PC-9 (cell line): ENCODE results near the gene FERMT1. TPM values are rescaled to one million over a fixed set of nuclear protein-coding genes. Genes with fewer than 3 reads are reported as not detected.
A peak's percentile ranks its signal among the peaks of the same experiment; 100 is the strongest.

Experiments used
- BruUV-seq: library from RNA; stranded (reverse); fragments of 400-500 nt; replicated peaks from 2 replicates; lab custom pipeline; 2021; lab: Mats Ljungman, UMichigan
- CTCF ChIA-PET: fragments of 300-600 bp; sonication (Branson Sonifier 250); formaldehyde crosslinking; loops from one replicate; lab custom pipeline; 2022; ENCODE audit warnings: antibody characterized with exemption; lab: Charles Lee
- POLR2A ChIA-PET: fragments of 300-600 bp; sonication (Branson Sonifier 250); formaldehyde crosslinking; loops from one replicate; lab custom pipeline; 2022; ENCODE audit warnings: antibody characterized with exemption; ENCODE audit not compliant: unreplicated experiment; lab: Charles Lee
- DNase-seq, 2 experiments: peaks; one replicate each; pipeline versions ENCODE4 v3.0.0 to v3.0.0-alpha.2; 2015 to 2022; ENCODE audit warnings: mixed read lengths in 1 of 2
- H2AFZ ChIP-seq: fragments of 200-600 bp; sonication (generic); 2 replicates; pipeline ENCODE4 v1.8.1; 2017; ENCODE audit warnings: antibody characterized with exemption
- H3F3A ChIP-seq: fragments of 200-600 bp; sonication (generic); 2 replicates; pipeline ENCODE4 v1.8.1; 2017; ENCODE audit warnings: antibody characterized with exemption, mild to moderate bottlenecking, low read depth; ENCODE audit not compliant: insufficient read depth
- H3K27ac ChIP-seq: fragments of 200-600 bp; sonication (generic); 2 replicates; pipeline ENCODE4 v1.6.1; 2016; ENCODE audit warnings: mixed run types
- H3K27me3 ChIP-seq: fragments of 200-600 bp; sonication (generic); 2 replicates; pipeline ENCODE4 v1.6.1; 2016; ENCODE audit warnings: low read depth, mixed run types; ENCODE audit not compliant: insufficient read depth
- H3K36me3 ChIP-seq: fragments of 200-600 bp; sonication (generic); 2 replicates; pipeline ENCODE4 v1.6.1; 2016; ENCODE audit warnings: low read depth, mixed run types
- H3K4me1 ChIP-seq: fragments of 200-600 bp; sonication (generic); replicated peaks from 2 replicates; pipeline ENCODE4 v1.6.1; 2016; ENCODE audit warnings: mixed run types; ENCODE audit not compliant: insufficient read depth
- H3K4me2 ChIP-seq: fragments of 200-600 bp; sonication (generic); 2 replicates; pipeline ENCODE4 v1.6.1; 2017; ENCODE audit warnings: mixed run types
- H3K4me3 ChIP-seq: fragments of 200-600 bp; sonication (generic); 2 replicates; pipeline ENCODE4 v1.6.1; 2016; ENCODE audit warnings: mixed run types
- H3K79me2 ChIP-seq: fragments of 200-600 bp; sonication (generic); 2 replicates; pipeline ENCODE4 v1.6.1; 2017; ENCODE audit warnings: low read depth, mixed run types
- H3K9me2 ChIP-seq: fragments of 200-600 bp; sonication (generic); 2 replicates; pipeline ENCODE4 v1.8.1; 2017; ENCODE audit warnings: mild to moderate bottlenecking; ENCODE audit not compliant: insufficient read depth
- H3K9me3 ChIP-seq: fragments of 200-600 bp; sonication (generic); 2 replicates; pipeline ENCODE4 v1.8.1; 2016; ENCODE audit warnings: low read depth; ENCODE audit not compliant: insufficient read depth
- H4K20me1 ChIP-seq: fragments of 200-600 bp; sonication (generic); 2 replicates; pipeline ENCODE4 v1.8.1; 2017; ENCODE audit not compliant: insufficient read depth
- CTCF ChIP-seq: fragments of 200-600 bp; sonication (generic); conservative IDR thresholded peaks from 2 replicates; pipeline ENCODE4 v1.6.1; 2017; ENCODE audit warnings: mixed run types, antibody characterized with exemption, mild to moderate bottlenecking, moderate library complexity
- EZH2 ChIP-seq: fragments of 200-600 bp; sonication (generic); IDR thresholded peaks from 2 replicates; pipeline ENCODE4 v1.8.0; 2017; ENCODE audit warnings: antibody characterized with exemption, low read depth
- intact Hi-C: fragments of 100-400 bp; cut with micrococcal nuclease; formaldehyde crosslinking; loops from one replicate; pipeline ENCODE4 v1.10.0; 2022; ENCODE audit not compliant: unreplicated experiment
- total RNA-seq: library from RNA; stranded (reverse); gene quantifications from 2 replicates; pipeline ENCODE4 v1.2.3, GENCODE V29; 2021

The FERMT1 gene
- total RNA-seq, 1 experiment from 2014 or later, result 20.6 TPM

DNA sequence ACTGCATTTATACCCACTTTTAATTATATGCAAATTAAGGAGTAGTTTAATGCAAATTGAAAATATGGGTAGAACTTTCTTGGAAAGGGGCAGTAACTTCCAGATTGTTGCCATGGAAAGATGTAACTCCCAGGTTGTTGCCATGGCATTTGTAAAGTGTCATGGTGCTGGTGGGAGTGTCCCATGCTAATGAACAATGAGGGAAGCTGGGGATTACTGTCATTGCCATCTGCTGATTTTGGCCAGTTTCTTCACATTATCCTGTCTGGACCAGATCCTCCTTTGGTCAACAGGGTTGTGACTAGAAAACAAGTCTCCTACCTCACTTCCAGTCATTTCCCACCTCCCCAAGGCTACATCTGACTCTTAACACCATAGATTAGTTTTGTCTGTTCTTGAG, 45.4 kb upstream of the FERMT1 start:
- ChIA-PET POLR2A (no interaction called here), CTCF (no interaction called here)
- Histone ChIP-seq H3K36me3 (no peaks in the 10 kb centered on the region), H2AFZ (no peak overlapping the region), H3K4me3 (no peak overlapping the region), H3K4me1 (peaks cover 14% of the 10 kb centered on the region), H3K79me2 (no peaks in the 10 kb centered on the region), H3K9me3 (no peaks in the 10 kb centered on the region), H4K20me1 (no peaks in the 10 kb centered on the region), H3K4me2 (no peak overlapping the region), H3K27ac (no peak overlapping the region), H3F3A (peaks cover 9% of the 10 kb centered on the region; the same call in 1 of the 2 replicates), H3K27me3 (no peaks in the 10 kb centered on the region; the same call in 1 of the 2 replicates), H3K9me2 (no peaks in the 10 kb centered on the region)
- TF ChIP-seq CTCF (no peak), EZH2 (no peak)
- intact Hi-C loops, result no loop called here
- no peak for DNase-seq
- BruUV-seq, result no TSS peak

DNA sequence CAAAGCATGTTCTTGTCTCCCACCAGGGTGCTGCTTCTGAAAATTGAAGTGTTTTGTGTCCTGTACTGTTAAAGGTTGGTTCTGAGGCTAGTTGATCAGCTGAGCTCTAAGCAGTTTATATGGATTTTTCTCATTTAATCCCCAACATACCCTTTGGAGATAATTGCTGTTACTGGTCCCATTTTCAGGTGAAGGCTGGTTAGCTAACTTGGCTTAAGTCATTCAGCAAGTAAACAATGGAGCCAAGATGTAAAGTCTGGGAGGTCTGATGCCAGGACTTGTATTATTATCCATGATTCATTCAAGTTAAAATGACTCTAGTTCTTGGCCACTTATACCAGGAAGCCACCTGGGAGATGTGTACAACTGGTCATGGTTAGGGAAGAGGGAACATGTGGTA, 42.5 kb upstream of the FERMT1 start:
- POLR2A ChIA-PET, result no interaction called here
- no peaks in the 10 kb centered on the region for H3K9me3 ChIP-seq
- peaks cover 14% of the 10 kb centered on the region for H3K4me1 ChIP-seq
- H3K4me3 ChIP-seq, result no peak overlapping the region
- DNase-seq, result peak in 1 of 2 experiments; percentile 43
- H3K27me3 ChIP-seq, result no peaks in the 10 kb centered on the region
- intact Hi-C loops, result no loop called here
- peaks cover 9% of the 10 kb centered on the region; the same call in 1 of the 2 replicates for H3F3A ChIP-seq
- H3K4me2 ChIP-seq, result peak overlapping the region; percentile 45; the same call in 1 of the 2 replicates
- no TSS peak for BruUV-seq
- TF ChIP-seq CTCF (no peak), EZH2 (no peak)
- H3K9me2 ChIP-seq, result no peaks in the 10 kb centered on the region
- no peaks in the 10 kb centered on the region for H4K20me1 ChIP-seq
- no peaks in the 10 kb centered on the region for H3K36me3 ChIP-seq
- peak overlapping the region; percentile 3; the same call in 1 of the 2 replicates for H3K27ac ChIP-seq
- peak overlapping the region; percentile 71 for H2AFZ ChIP-seq
- H3K79me2 ChIP-seq, result no peaks in the 10 kb centered on the region
- CTCF ChIA-PET, result no interaction called here

DNA sequence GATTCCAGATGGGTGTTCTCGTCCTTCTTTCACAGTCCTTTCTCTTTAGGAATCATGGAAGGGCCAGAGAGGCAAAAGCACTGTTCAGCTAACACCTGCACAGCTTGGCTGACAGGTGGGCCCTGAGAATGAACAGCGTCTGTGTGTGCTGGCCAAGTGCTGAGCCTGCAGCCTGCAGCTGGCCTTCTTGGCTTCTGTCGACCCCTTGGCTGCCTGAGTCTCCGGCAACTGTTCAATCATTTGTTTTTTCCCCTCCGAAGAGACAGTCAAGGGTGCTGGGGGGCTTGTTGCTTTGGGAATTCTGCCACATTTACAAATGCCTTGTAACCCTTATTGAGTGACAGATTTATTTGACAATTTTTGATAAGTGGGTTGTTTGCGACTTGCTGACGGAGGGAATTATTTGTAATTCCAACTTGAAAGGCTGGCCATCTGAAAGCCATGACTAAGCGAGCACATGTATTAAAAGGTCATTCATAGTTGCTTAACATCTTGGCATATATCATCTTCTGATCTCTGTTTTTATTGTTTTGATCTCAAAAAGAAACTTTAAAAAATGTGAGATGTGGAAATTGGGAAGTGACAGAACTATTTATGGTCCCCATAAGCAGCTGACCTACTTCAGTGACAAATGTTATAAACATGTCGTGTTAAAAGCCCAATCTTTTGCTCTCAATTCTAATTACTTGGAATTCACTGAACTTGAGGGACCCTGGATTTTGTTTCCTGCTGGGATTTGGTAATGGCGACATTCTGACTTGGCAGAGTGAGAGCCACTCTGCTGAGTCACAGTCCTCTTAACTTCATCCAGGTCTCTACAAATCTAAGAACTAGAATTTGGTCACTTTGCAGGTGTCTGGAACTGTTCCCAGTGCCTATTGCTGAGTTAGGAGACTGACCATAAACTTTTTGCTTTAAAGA, 41.9 kb upstream of the FERMT1 start:
- no peaks in the 10 kb centered on the region for H3K36me3 ChIP-seq
- peak in 1 of 2 experiments; percentile 84 for DNase-seq
- H3K9me2 ChIP-seq, result no peaks in the 10 kb centered on the region
- no peaks in the 10 kb centered on the region for H4K20me1 ChIP-seq
- no TSS peak for BruUV-seq
- peak overlapping the region; percentile 71 for H2AFZ ChIP-seq
- ChIA-PET CTCF (no interaction called here), POLR2A (no interaction called here)
- H3K4me1 ChIP-seq, result peaks cover 14% of the 10 kb centered on the region
- no peak overlapping the region for H3K4me3 ChIP-seq
- H3K79me2 ChIP-seq, result no peaks in the 10 kb centered on the region
- peak overlapping the region; percentile 3; the same call in 1 of the 2 replicates for H3K27ac ChIP-seq
- H3F3A ChIP-seq, result peaks cover 9% of the 10 kb centered on the region; the same call in 1 of the 2 replicates
- H3K27me3 ChIP-seq, result no peaks in the 10 kb centered on the region
- H3K9me3 ChIP-seq, result no peaks in the 10 kb centered on the region
- intact Hi-C loops, result no loop called here
- peak overlapping the region; percentile 45 for H3K4me2 ChIP-seq
- TF ChIP-seq CTCF, result no peak
- no peak for TF ChIP-seq EZH2
